NOMO-1 (cell line): ENCODE results near the gene NCCRP1.

Source experiments
- DNase-seq, 2 experiments: peaks; one replicate each; lab custom pipeline; 2025; ENCODE audit not compliant: unreplicated experiment in 2 of 2; lab: John Stamatoyannopoulos, UW

The NCCRP1 gene, protein sequence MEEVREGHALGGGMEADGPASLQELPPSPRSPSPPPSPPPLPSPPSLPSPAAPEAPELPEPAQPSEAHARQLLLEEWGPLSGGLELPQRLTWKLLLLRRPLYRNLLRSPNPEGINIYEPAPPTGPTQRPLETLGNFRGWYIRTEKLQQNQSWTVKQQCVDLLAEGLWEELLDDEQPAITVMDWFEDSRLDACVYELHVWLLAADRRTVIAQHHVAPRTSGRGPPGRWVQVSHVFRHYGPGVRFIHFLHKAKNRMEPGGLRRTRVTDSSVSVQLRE

DNA sequence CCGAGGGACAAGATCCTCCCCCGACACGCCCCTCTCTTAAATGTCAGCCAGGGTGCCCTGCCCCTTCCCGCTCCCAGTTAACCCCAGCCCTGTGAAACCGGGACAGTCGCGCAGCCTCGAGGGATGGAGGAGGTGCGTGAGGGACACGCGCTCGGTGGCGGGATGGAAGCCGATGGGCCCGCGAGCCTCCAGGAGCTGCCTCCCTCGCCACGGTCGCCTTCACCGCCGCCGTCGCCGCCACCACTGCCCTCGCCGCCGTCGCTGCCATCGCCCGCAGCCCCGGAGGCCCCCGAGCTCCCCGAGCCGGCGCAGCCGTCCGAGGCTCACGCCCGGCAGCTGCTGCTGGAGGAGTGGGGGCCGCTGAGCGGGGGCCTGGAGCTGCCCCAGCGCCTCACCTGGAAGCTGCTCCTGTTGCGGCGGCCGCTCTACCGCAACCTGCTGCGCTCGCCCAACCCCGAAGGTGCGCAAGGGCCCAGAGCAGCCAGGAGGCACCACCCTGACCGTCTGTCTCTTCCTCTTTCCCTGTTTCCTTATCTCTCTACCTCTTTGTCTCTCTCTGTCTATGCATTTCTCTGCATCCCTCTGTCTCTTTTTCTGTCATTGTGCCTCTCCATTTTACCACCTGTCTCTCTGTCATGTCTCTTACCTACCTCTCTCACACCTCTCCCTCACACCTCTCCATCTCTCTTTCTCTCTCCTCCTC, at the start of gene NCCRP1:
Gene NCCRP1 (plus strand): TSS at position 105 of the 703 bp plus-strand sequence. CDS start 19 bp downstream, at position 124.
- DNase-seq = no peak

- no peak for DNase-seq
Observed at GRCh38 chr19:39147480-39147879, 49.3 kb upstream of the NCCRP1 start.

DNA sequence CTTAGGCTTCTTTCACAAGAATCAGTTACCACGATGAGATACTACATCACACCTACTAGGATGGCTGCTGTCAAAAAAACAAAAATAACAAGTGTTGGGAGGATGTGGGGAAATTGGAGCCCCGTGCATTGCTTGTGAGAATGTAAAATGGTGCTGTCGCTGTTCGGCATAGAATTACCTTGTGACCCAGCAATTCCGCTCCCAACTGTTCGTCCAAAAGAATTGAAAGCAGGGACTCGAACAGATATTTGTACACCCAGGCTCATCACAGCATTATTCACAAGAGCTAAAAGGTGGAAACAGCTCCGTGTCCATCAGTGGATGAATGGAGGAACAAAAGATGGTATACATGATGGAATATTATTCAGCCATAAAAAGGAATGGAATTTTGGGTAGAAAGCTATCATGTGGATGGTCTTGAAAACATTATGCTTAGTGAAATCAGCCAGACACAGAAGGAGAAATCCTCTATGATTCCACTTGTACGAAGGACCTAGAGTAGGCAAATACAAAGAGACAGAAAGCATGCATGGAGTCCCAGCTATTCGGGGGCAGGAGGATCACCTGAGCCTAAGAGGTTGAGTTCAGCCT, 47.7 kb upstream of the NCCRP1 start:
- DNase-seq = no peak

DNA sequence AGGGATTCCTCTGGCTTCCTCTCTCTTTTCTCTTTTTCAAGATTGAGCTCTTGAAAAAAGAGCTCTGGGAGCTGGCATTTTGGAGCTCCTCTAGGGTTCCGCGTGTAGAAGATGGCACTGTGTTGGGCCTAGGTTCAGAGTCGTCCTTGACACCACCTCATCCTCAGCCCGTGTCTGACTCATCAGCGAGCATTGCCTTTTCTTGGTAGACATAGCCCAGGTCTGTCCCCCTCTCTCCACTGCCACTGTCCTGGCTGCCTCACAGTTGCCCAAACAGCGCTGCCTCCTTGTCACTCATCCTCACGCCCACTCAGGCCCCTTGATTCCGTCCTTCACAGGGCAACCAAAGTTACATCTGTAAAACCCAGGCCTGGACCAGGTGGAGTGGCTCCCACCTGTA, 46.5 kb upstream of the NCCRP1 start:
- DNase-seq = no peak

- no peak for DNase-seq
Observed at GRCh38 chr19:39150807-39151600, 45.8 kb upstream of the NCCRP1 start.

DNA sequence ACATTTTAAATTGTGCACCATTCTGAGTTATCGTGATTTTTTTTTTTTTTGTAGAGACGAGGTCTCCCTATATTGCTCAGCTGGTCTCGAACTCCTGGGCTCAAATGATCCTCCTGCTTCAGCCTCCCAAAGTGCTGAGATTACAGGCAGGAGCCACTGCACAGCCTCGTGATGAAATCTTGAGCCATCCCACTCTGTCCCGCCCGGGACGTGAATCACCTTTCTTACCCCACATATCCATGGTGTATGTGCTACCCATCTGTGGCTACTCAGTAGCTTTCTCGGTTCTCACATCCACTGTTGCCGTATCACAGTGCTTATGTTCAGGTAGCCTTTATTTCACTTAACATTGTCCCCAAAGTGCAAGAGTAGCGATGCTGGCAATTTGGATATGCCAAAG, 44.7 kb upstream of the NCCRP1 start:
- DNase-seq = no peak

DNA sequence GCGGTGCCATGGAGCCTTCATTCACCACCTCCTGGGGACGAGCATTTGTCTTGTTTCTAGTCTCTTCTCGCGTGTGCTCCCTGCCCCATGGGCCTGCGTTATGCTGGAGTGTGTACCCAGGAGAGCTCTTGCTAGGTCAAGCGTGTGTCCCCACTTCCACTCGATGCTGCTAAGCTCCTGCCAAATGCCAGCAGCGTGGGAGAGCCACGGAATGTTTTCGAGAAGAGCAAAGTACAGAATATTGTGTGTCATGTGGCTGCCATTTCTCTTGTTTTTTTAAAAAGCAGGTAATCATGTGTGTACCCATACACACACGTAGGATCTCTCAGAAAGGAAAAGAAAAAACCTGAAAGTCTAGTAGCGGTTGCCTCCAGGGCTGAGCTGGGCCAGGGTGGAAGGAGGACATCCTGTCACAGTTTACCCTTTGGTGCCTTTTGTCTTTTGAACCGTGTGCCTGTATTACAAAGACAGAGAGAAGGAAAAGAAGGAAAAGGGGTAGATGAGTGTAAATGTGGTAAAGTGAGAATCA, 42.6 kb upstream of the NCCRP1 start:
- DNase-seq = no peak

- no peak for DNase-seq
Observed at GRCh38 chr19:39154629-39155100, 42.1 kb upstream of the NCCRP1 start.

GRCh38 chr19:39155114-39155700, 41.6 kb upstream of the NCCRP1 start:
- no peak for DNase-seq

GRCh38 chr19:39155741-39156140, 41.0 kb upstream of the NCCRP1 start:
- DNase-seq = no peak

DNA sequence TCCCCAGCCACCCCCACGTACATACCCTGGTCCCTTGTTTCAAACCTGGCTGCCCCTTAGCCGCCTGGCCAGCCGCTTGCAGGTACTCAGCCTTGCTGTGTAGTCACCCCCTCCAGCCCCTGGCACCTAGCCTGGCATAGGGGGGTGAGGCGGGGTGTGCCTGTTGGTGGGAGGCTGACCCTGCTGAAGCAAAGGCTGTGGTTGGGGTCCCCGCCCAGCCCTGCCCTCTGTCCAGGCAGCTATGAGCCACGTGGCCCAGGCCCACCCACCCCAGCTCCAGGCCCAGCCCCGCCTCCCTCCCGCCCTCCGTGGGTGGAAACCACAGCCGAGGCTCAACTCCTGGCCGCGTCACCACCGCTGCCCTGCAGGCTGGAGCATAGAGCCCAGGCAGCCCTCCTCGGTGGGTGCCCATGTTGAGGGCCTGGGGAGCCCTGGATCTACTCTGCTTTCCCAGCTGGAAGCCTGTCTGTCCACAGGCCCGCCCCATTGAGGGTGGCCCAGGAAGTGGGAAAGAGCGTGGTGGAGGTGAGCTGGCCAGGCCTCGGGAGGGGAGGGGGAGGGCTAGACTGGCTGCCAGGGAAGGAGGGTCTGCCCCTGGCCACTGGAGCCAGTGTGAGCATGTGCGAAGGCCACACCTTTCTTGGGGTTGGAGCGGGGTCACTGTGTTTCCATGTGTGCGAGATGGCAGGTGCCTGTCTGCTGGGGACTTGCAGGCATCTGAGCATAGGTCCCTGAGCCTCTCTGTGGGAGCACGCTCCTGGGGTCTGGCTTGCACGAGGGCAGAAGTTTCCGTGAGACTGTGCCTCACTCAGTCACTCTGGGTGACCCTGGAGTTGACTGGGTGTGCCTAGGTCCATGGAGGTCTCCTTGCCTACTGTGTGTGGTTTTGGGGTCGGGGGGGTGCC, 40.2 kb upstream of the NCCRP1 start:
- DNase-seq = no peak

DNA sequence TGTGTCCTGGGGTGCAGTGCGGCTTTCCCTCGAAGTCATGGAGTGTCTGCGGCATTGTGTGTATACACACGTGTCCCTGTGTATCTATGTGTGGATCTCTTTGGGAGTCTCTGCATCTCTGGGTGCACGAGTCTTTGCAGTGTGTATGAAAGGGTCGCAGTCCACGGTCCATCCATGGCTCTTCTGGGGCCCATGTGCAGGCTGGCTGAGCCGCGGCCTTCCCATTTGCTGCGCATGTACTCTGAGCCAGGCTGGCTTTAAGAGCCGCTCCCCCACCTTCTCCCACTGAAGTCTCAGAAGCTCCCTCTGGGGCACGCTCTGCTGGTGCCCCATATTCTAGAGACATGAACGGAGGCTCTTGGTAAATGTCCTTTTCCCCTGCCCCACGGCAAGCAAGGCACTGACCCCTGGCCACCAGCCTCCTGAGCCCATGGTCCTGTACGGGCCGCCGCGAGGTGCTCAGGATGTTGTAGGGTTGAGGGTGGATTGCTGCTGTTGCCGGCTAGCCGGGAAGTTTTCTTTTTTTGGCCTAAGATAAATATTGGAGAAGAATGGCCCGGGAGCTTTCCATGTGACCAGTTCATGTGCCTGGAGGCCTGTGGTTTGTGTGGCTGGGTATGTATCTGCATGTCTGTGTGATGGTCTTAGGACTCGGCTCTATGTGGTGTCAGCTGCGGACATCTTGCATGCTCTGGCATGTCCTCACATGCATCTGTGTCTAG, 39.3 kb upstream of the NCCRP1 start:
- DNase-seq = no peak

DNA sequence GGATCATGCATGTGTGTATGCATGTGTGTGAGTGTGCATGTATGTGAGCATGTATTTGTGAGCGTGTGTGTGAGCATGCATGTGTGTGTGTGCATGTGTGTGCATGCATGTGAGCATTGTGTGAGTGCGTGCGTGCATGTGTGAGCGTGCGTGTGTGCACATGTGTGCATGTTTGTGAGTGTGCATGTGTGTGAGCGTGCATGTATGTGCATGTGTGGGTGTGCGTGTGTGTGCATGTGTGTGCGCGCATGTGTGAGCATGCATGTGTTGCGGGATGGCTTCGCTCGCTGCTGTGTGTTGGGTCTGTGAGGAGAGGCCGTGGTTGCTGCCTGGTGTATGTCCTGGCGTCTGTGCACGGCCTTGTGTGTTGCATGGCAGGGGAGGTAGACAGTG, 38.8 kb upstream of the NCCRP1 start:
- no peak for DNase-seq

- DNase-seq = no peak
Observed at GRCh38 chr19:39158646-39159260, 38.0 kb upstream of the NCCRP1 start.

- DNase-seq = no peak
Observed at GRCh38 chr19:39160523-39160861, 36.3 kb upstream of the NCCRP1 start.

DNA sequence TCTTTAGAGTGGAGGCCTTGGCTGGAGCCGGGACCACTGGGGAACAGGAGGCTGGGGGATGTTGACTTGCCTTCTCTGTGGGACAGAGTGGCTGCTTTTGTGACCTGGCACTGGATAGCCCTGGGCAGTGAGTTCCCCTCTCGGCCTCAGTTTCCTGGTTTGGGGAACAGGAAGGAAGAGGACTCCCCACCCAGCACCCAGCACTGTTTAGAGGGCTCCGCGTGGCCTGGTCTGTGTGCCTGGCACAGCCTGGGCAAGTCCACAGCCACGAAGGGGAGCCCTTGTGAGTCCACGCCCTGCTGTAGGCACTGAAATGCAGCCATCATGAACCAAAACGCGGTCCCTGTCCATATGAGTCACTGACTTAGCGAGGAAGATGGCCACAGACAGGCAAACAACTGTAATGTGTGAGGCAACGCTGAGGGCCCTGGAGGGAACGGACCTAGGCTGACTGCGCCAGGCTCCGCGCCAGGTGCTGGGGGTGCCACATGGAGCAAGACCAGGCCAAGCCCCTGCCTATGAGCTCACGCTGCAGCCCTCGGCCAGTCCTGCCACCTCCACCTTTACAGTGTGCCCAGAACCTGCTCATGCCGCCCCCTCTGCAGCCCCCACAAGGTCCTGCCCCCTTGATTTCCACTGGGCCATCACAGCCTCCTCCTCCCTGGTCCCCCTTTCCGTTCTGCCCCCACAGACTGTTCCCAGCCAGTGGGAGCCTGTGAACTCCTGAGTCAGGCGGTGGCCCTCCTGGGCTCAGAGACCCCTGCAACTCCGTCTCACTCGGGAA, 35.7 kb upstream of the NCCRP1 start:
- DNase-seq = no peak

DNA sequence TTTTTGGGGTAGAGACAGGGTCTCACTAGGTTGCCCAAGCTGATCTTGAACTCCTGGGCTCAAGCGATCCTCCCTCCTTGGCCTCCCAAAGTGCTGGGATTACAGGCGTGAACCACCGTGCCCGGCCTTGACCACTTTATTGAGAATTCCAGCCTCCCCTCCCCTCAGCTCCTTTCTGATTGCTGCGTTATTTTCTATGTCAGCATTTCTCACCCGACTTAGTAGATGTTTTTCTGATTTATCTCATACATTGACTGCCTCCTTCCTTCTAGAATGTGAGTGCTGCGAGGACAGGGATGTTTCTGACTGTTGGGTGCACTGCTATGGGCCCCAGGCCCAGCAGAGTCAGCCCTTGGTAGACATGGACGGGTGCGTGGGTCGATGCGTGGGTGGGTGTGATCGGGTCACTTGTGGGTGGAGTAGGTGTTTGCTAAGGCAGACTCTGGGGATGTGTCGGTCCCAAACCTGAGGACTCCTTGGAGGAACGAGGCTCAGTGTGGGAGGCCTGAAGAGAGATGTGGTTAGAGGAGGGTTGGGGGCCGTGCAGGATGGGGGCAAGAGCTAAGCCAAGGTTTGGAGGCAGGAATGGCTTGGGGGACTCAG, 34.2 kb upstream of the NCCRP1 start:
- DNase-seq = no peak
